ENCODE measurements around the gene RPL29. TPM values are rescaled to one million over a fixed set of nuclear protein-coding genes. Genes with fewer than 3 reads are reported as not detected.

Gene RPL29
- total and polyA plus RNA-seq, 2 of the 8 experiments (the other 6 are each of a cell fraction or from before 2014, with no cell fraction given) = 1,467 to 2,660 TPM

DNA sequence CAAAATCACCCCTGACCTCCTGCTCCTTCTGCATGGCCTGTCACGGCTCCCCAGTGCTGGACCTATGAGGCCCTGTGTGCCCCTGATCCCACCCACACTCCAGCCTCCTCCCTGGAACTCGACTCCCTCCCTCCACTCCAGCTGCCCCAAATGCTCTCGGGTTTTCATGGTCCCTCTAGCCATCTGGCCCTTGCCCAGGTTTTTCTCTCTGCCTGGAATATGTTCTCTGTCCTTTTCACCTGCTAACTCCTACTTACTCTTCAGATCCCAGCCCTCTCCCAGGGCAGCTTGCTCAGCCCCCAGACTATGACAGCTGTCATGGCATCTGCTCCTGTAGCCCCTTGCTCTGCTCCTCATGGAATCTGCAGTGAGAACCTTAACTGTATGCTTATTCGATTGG is 30.3 kb upstream of the RPL29 start (continued):
- no peak for TF ChIP-seq CHD7 (IDR thresholded peaks at IDR 0.05; ENCODE audit: insufficient replicate concordance, low read length)
- TF ChIP-seq SRF (IDR thresholded peaks at IDR 0.05; ENCODE audit: low read depth, low read length) = no peak
- TF ChIP-seq HDAC6 (IDR thresholded peaks at IDR 0.05; ENCODE audit: low read depth, low read length) = no peak
- TF ChIP-seq JUN (IDR thresholded peaks at IDR 0.05; ENCODE audit: low read depth, low read length) = no peak
- TF ChIP-seq SP4 (IDR thresholded peaks at IDR 0.05; ENCODE audit: low read length) = no peak
- TF ChIP-seq USF2 (IDR thresholded peaks at IDR 0.05; ENCODE audit: low read length) = no peak
- TF ChIP-seq FOSL1 (IDR thresholded peaks at IDR 0.05; ENCODE audit: insufficient read depth, low read depth, low read length) = no peak
- TF ChIP-seq CTBP2 (IDR thresholded peaks at IDR 0.05; ENCODE audit: borderline replicate concordance, insufficient read depth, insufficient read length, low read length) = no peak
- no peak for TF ChIP-seq KDM4A (IDR thresholded peaks at IDR 0.05; ENCODE audit: low read depth, low read length, severe bottlenecking)
- no peak for TF ChIP-seq KDM5A (IDR thresholded peaks at IDR 0.05; ENCODE audit: low read length)
- TF ChIP-seq CEBPB (IDR thresholded peaks at IDR 0.05; ENCODE audit: low read depth, low read length) = no peak
- no peak for TF ChIP-seq CHD1 (IDR thresholded peaks at IDR 0.05; ENCODE audit: low read depth, low read length)
